Prostate gland (tissue), 2 donors: ENCODE results near the gene CENPN. TPM values are rescaled to one million over a fixed set of nuclear protein-coding genes. Genes with fewer than 3 reads are reported as not detected.

ENCODE experiments used
- DNase-seq: peaks from one replicate; pipeline ENCODE4 v3.0.0-alpha.2; 2019; ENCODE audit warnings: low spot score
- H3K27ac ChIP-seq, 2 donors: fragments of 200-600 bp; sonication (generic); 2 replicates each; pipeline ENCODE4 v1.5.1; 2017 to 2019
- H3K27me3 ChIP-seq: fragments of 200-600 bp; sonication (generic); replicated peaks from 2 replicates; pipeline ENCODE4 v1.5.1; 2019; ENCODE audit not compliant: insufficient read depth
- H3K36me3 ChIP-seq, 2 donors: fragments of 200-600 bp; sonication (generic); 1 replicate in 1 of 2; 2 replicates in 1 of 2; pipeline versions ENCODE4 v1.5.1 to v1.8.1; 2017 to 2019
- H3K4me1 ChIP-seq: fragments of 200-600 bp; sonication (generic); replicated peaks from 2 replicates; pipeline ENCODE4 v1.5.1; 2019
- H3K4me3 ChIP-seq, 2 donors: fragments of 200-600 bp; sonication (generic); 2 replicates each; pipeline ENCODE4 v1.5.1; 2017 to 2019
- H3K9me3 ChIP-seq: fragments of 200-600 bp; sonication (generic); 2 replicates; pipeline ENCODE4 v1.5.1; 2017
- CTCF ChIP-seq, 4 experiments: fragments of 200-600 bp in 2 of 4; fragments of 450-650 bp in 2 of 4; sonication (generic) in 2 of 4; IDR thresholded peaks; 1 replicate in 3 of 4; 2 replicates in 1 of 4; pipeline ENCODE4 v1.5.1; 2016 to 2019; ENCODE audit warnings: antibody characterized with exemption in 4 of 4, mild to moderate bottlenecking in 2 of 4, moderate library complexity in 2 of 4
- POLR2A ChIP-seq: fragments of 450-650 bp; IDR thresholded peaks from one replicate; pipeline ENCODE4 v1.6.1; 2016; ENCODE audit warnings: antibody characterized with exemption, mild to moderate bottlenecking
- POLR2AphosphoS5 ChIP-seq: sonication (generic); formaldehyde crosslinking; IDR thresholded peaks from one replicate; pipeline ENCODE4 v1.6.1; 2017; ENCODE audit warnings: antibody characterized with exemption
- WGBS: methylation state at CpG from one replicate; pipeline ENCODE4 v1.1.5; 2018; 5-methylcytosine and 5-hydroxymethylcytosine counted together
- intact Hi-C: fragments of 100-400 bp; cut with DNase I; formaldehyde crosslinking; loops from one replicate; pipeline ENCODE4 v1.14.2; 2022
- total RNA-seq, 2 donors: library from RNA; depleted of rRNA; stranded (reverse); fragments of >200 nt; gene quantifications; one replicate each; pipeline ENCODE4 v1.1.0, GENCODE V29; 2016

Gene CENPN
- total RNA-seq: 100 to 1,000 TPM in 1 of 2 donors, 10 to 100 TPM in 1; 40.6 to 103 TPM

- H3K27me3 ChIP-seq: no peaks in the 10 kb centered on the region
- intact Hi-C loops: loop anchor here (2.0 to 10.0 kb wide), 2 partner anchors 68 to 90 kb away; partner anchors contain the start of genes C16orf46 and GCSH
- H3K36me3 ChIP-seq: no peaks in the 10 kb centered on the region
- peak in 2 of 4 experiments; percentile 24 to 26 for TF ChIP-seq CTCF (IDR thresholded peaks at IDR 0.05)
- TF ChIP-seq POLR2A: peak; percentile 91
- TF ChIP-seq POLR2AphosphoS5: peak; percentile 92
- peak; percentile 99 for DNase-seq
- H3K4me1 ChIP-seq: peaks cover 11% of the 10 kb centered on the region
- WGBS: under 1% methylated on average over 53 of the region's 75 CpGs
- peak within 1 kb of the TSS; percentile 98 to 99 for H3K27ac ChIP-seq
- peak within 1 kb of the TSS; percentile 86 to 99 for H3K4me3 ChIP-seq
- H3K9me3 ChIP-seq: no peaks in the 10 kb centered on the region
Measured at GRCh38 chr16:81006813-81007695, at the start of gene CENPN, which contains the start of gene CMC2. Gene CENPN, plus strand, starts transcription at chr16:81007214. Its CDS starts 4,726 bp downstream, at chr16:81011940. Gene CMC2, minus strand, starts transcription at chr16:81006885. Its CDS starts 9,491 bp downstream, at chr16:80997394.

GRCh38 chr16:80958284-80958683, 48.7 kb upstream of the CENPN start:
- H3K4me3 ChIP-seq: no peak overlapping the region
- H3K4me1 ChIP-seq: no peaks in the 10 kb centered on the region
- no peak for DNase-seq
- H3K36me3 ChIP-seq: no peaks in the 10 kb centered on the region
- intact Hi-C loops: no loop called here
- no peaks in the 10 kb centered on the region for H3K27me3 ChIP-seq
- TF ChIP-seq CTCF (IDR thresholded peaks at IDR 0.05) (no peak), POLR2A (no peak), POLR2AphosphoS5 (no peak)
- H3K9me3 ChIP-seq: no peaks in the 10 kb centered on the region
- H3K27ac ChIP-seq: no peak overlapping the region

GRCh38 chr16:80962879-80963278, 44.1 kb upstream of the CENPN start:
- TF ChIP-seq CTCF (IDR thresholded peaks at IDR 0.05) (no peak), POLR2A (no peak), POLR2AphosphoS5 (no peak)

GRCh38 chr16:80964351-80964750, 42.7 kb upstream of the CENPN start:
- no peak for DNase-seq
- no peak overlapping the region for H3K4me3 ChIP-seq
- H3K36me3 ChIP-seq: no peaks in the 10 kb centered on the region
- H3K27ac ChIP-seq: no peak overlapping the region
- no peaks in the 10 kb centered on the region for H3K27me3 ChIP-seq
- intact Hi-C loops: no loop called here
- no peaks in the 10 kb centered on the region for H3K9me3 ChIP-seq
- no peaks in the 10 kb centered on the region for H3K4me1 ChIP-seq
- TF ChIP-seq POLR2AphosphoS5 (no peak), CTCF (IDR thresholded peaks at IDR 0.05) (no peak), POLR2A (no peak)
- WGBS: 45% methylated on average over 2 of the region's 2 CpGs

More at GRCh38 chr16:80962879-80963278, 44.1 kb upstream of the CENPN start:
- Histone ChIP-seq H3K27me3 (no peaks in the 10 kb centered on the region), H3K36me3 (no peaks in the 10 kb centered on the region), H3K9me3 (no peaks in the 10 kb centered on the region), H3K4me3 (no peak overlapping the region), H3K4me1 (no peaks in the 10 kb centered on the region), H3K27ac (no peak overlapping the region)
- intact Hi-C loops: no loop called here
- WGBS: 88% methylated on average over 2 of the region's 2 CpGs
- DNase-seq: no peak
